ENCODE data around the gene GRP.

GRCh38 chr18:59172664-59173249, 47.2 kb upstream of the GRP start:
- no peak for TF ChIP-seq CTCF (IDR thresholded peaks at IDR 0.05; ENCODE audit: insufficient read depth, low read depth, low read length)
- TF ChIP-seq EZH2 (IDR thresholded peaks at IDR 0.05; ENCODE audit: insufficient read depth, low read length) = no peak

Measured in astrocyte (in vitro differentiated cells and primary cell).